K562 treated with DMSO at 1 percent for 4 hours (cell line): ENCODE results near the gene AKIP1. TPM values are rescaled to one million over a fixed set of nuclear protein-coding genes. Genes with fewer than 3 reads are reported as not detected.

Experiments
- total RNA-seq: library from RNA; unstranded; fragments of 300-600 nt; gene quantifications from 2 replicates; pipeline ENCODE4 v1.2.3, GENCODE V29; 2022; ENCODE audit not compliant: insufficient read depth

The AKIP1 gene, protein sequence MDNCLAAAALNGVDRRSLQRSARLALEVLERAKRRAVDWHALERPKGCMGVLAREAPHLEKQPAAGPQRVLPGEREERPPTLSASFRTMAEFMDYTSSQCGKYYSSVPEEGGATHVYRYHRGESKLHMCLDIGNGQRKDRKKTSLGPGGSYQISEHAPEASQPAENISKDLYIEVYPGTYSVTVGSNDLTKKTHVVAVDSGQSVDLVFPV
- 32.8 and 60.1 TPM in 2 replicates for total RNA-seq

DNA sequence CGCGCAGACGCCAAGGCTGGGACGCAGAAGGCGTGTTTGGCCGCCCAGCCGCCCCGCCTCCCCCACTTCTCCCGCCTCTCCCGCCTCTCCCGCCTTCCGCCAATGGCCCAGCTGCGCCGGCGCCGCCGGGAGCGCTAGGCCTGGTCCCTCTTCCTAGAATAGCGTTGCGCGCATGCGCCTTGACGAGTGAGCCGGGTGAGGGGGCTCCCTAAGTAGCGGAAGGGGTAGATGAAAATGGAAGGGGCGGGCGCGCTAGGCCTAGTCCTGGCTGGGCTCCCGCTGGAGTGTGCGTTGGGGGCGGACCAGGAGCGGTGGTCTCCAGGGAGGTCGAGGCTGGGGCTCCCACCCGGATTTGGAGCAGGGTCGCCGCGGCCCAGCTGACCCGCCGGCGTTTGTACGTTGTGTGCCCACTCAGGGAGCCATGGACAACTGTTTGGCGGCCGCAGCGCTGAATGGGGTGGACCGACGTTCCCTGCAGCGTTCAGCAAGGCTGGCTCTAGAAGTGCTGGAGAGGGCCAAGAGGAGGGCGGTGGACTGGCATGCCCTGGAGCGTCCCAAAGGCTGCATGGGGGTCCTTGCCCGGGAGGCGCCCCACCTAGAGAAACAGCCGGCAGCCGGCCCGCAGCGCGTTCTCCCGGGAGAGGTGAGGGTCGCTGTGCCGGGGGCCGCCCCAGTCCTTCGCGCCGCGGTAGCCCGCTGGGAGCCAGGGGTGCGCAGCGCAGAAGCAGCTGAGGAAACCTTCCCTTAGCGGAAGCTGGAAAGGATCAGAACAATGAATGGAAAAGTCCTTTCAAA lies at the start of gene AKIP1:
TSS of gene AKIP1 (plus strand) at position 161 of the 795 bp plus-strand sequence. CDS start at position 422, 261 bp downstream.

DNA sequence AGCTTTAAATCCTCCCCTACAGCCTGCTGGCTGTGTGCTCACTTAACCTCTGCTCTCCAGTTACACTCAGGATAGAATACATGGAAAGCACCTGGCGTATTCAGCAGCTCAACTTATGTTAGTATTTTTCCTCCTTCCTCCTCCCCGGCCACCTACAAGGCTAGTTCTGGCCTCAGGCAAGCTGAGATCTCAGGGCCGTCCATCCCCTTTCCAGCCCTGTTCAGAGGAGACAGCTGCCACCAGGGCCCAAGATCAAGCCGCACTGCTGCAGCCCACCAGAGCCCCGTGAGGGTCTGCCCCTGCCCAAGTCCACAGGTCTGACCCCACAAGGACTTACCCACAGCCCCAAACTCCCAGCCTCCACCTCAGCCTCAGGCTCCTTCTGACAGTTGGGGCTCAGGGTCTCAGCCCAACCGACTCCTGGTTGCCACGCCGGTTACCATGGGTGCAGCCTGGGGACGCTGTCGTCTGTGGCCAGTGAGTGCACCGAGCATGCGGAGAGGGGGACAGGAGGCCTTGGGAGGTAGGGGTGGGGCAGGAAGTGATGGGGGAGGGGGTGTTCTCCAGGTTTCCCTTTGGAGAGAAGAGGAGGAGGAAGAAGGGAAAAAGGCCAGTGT lies 21.7 kb downstream of the AKIP1 start, which contains the start of gene C11orf16:
TSS of gene C11orf16 (minus strand) at position 384 of the 617 bp plus-strand sequence. CDS start 639 bp downstream, outside the sequence.

GRCh38 chr11:8942518-8943066 lies 31.6 kb downstream of the AKIP1 start, which contains the start of gene ASCL3:
ASCL3 (minus strand) TSS chr11:8943016; CDS start chr11:8938161, 4,855 bp downstream.

DNA sequence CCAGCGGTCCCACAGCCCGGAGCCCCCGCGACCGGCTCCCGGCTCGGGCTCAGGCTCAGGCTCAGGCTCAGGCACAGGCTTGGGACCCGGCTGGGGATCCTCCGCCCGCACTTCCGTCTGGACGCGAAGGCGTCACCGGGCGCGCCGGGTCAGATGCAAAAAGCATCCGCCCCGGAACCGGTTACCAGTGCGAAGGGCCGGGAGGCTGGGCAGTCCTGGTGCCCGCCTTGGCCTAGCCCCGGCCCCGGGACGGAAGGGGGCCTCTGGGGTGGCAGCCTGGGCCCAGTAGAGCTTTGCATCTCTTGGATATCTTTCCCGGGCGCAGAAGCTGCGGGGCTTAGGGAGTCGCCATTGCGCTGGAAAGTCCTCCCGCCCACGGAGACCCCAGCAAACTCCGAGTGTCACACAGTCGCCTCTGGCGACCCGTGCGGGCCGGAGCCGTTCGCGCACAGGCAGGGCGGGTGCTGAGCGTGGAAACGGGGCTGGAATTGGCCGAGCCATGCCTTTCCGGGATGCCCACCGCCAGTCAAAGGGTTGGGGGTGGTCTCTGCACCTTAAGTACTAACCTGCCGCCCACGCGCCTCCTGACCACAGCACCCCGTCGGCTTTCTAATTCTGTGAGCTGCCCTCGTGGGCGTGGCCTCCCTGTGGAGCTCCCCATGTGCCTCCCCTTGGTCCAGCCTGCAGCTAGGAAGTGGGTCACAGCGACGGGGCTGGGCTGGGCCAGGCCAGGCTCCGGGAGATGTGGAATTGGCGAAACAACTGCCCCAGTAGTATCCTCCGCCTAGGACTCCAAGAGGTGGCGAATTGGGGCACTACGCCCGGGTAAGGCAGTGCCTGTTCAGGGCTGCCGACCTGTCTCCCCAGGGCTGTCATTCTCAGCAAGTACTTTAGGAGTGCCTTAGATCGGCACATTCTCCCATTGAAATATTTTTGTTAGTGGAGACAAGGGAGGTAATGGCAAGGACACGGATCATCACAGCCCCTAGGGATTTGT lies 53.6 kb downstream of the AKIP1 start, which contains the start of gene TMEM9B:
TSS of gene TMEM9B (minus strand) at position 119 of the 997 bp plus-strand sequence. CDS start 129 bp downstream, outside the sequence.

Other genes starting within 250 kb of the AKIP1 start
- gene TRIM66, start 228.5 kb upstream of the AKIP1 start, total RNA-seq: 1.4 and 4.7 TPM in 2 replicates
- 2,255 and 2,421 TPM in 2 replicates for gene RPL27A, start 228.4 kb upstream of the AKIP1 start, total RNA-seq
- not detected in 2 replicates for gene C11orf16, start 21.8 kb downstream of the AKIP1 start, total RNA-seq
- not detected in 2 replicates for gene ASCL3, start 31.8 kb downstream of the AKIP1 start, total RNA-seq
- gene TMEM9B, start 53.3 kb downstream of the AKIP1 start, total RNA-seq: 13.5 and 14.9 TPM in 2 replicates
- gene NRIP3, start 92.8 kb downstream of the AKIP1 start, total RNA-seq: 8.0 and 13.3 TPM in 2 replicates
- 0.27 TPM in 1 of 2 replicates, not detected in the other for gene SCUBE2, start 180.4 kb downstream of the AKIP1 start, total RNA-seq